GM21360 (cell line): ENCODE measurements around the gene GPSM3.
"Not testable (repeated sequence)": the region's sequence is repeated elsewhere in the genome, so short reads cannot be mapped to it uniquely, and the experiment has no call there.

Experiments
- ATAC-seq: cut with Tn5 transposase; IDR thresholded peaks from one replicate; pipeline ENCODE4 v1.9.1; 2021; ENCODE audit warnings: mild to moderate bottlenecking, moderate library complexity; ENCODE audit not compliant: unreplicated experiment

The GPSM3 gene

GRCh38 chr6:32152769-32153563, 39.5 kb downstream of the GPSM3 start:
- no peak for ATAC-seq

GRCh38 chr6:32151863-32152768, 40.3 kb downstream of the GPSM3 start, which contains the start of gene PRRT1:
TSS of gene PRRT1 (minus strand) at chr6:32151939. CDS start at chr6:32151827, 112 bp downstream.
- no peak for ATAC-seq

- ATAC-seq, result no peak
Observed at GRCh38 chr6:32151181-32151862, 41.1 kb downstream of the GPSM3 start.

- no peak for ATAC-seq
Observed at GRCh38 chr6:32149932-32150870, 42.2 kb downstream of the GPSM3 start.

- no peak for ATAC-seq
Observed at GRCh38 chr6:32149092-32149755, 43.2 kb downstream of the GPSM3 start.

GRCh38 chr6:32148289-32149091, 44.0 kb downstream of the GPSM3 start:
- no peak for ATAC-seq

GRCh38 chr6:32147401-32148132, 44.9 kb downstream of the GPSM3 start:
- ATAC-seq, result no peak

GRCh38 chr6:32146687-32147086, 45.8 kb downstream of the GPSM3 start:
- no peak for ATAC-seq

- ATAC-seq, result no peak
Observed at GRCh38 chr6:32146287-32146686, 46.2 kb downstream of the GPSM3 start.

GRCh38 chr6:32144238-32144637, 48.2 kb downstream of the GPSM3 start:
- ATAC-seq, result not testable (repeated sequence)
